GM12892 (cell line): ENCODE data around the gene SPACA5B.
"Not testable (repeated sequence)": the region's sequence is repeated elsewhere in the genome, so short reads cannot be mapped to it uniquely, and the experiment has no call there.

Source experiments
- DNase-seq: peaks from one replicate; pipeline ENCODE4 v3.0.0; 2011; ENCODE audit not compliant: insufficient read length
- FAIRE-seq: peaks from 2 replicates; lab custom pipeline; 2011; peaks lifted over from hg19 to GRCh38; lab: Jason Lieb, UNC
- POLR2A ChIP-seq: IDR thresholded peaks from 2 replicates; pipeline ENCODE4 v1.6.1; 2011; ENCODE audit warnings: low read depth, low read length, control low read depth
- POLR2AphosphoS5 ChIP-seq: IDR thresholded peaks from 2 replicates; pipeline ENCODE4 v1.6.1; 2011; ENCODE audit warnings: low read depth, low read length, control low read depth
- TAF1 ChIP-seq: IDR thresholded peaks from 2 replicates; pipeline ENCODE4 v1.6.1; 2011; ENCODE audit warnings: low read depth, mild to moderate bottlenecking, control low read depth, low read length, borderline replicate concordance

Gene SPACA5B

DNA sequence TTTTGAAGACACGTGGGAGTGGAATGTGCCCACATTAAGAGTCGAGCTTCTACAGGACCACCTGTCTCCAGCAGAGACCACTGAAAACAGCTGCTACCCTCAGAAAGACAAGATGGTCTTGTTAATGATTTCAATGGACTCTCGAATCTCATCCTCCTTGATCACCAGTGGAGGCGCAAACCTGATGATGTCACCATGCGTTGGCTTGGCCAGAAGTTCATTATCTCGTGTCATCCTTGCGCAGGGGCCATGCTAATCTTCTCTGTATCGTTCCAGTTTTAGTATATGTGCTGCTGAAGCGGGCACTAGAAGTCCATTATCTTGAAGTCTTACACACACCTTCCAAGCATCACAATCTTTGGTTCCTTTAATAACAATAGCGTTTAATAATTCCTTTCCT is 23.3 kb downstream of the SPACA5B start:
- DNase-seq, result no peak
- FAIRE-seq, result no peak
- TF ChIP-seq POLR2AphosphoS5, result no peak
- TF ChIP-seq TAF1, result no peak
- TF ChIP-seq POLR2A, result no peak

DNA sequence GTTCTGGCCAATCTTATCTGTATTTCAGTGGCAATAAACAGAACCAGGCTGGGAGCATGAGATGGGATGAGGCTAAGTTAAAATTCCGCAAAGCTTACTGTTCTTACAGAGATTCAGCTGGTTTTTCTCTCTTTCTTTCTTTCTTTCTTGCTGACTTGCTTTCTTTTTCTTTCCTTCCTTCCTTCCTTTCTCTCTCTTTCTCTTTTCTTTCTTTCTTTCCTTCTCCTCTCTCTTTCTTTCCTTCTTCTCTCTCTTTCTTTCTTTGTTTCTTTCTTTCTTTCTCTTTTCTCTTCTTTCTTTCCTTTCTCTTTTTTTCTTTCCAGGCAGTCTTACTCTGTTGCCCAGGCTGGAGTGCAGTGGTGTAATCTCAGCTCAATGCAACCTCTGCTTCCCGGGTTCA is 24.4 kb downstream of the SPACA5B start:
- no peak for TF ChIP-seq TAF1
- no peak for TF ChIP-seq POLR2AphosphoS5
- TF ChIP-seq POLR2A, result no peak
- no peak for DNase-seq
- FAIRE-seq, result no peak

DNA sequence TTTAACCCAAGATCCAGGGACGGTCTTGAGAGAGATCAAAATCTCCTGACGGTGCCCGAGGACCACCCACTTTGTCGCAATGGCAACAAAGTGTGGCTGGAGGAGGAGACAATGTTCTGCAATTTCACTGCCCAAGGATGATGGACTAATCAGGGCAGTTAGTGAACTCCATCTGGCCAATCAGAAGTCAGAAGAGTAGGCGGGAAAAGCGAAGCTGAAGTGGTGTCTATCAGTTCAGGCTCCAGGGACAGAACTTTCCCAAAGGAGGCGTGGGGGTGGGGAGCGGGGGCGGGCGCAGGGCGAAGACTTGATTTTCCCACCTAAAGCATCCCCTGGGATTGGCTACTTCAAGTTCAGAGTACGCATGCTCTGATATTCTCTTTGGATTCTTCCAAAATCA is 25.6 kb downstream of the SPACA5B start:
- no peak for DNase-seq
- TF ChIP-seq POLR2AphosphoS5 (no peak), POLR2A (no peak), TAF1 (no peak)
- no peak for FAIRE-seq

DNA sequence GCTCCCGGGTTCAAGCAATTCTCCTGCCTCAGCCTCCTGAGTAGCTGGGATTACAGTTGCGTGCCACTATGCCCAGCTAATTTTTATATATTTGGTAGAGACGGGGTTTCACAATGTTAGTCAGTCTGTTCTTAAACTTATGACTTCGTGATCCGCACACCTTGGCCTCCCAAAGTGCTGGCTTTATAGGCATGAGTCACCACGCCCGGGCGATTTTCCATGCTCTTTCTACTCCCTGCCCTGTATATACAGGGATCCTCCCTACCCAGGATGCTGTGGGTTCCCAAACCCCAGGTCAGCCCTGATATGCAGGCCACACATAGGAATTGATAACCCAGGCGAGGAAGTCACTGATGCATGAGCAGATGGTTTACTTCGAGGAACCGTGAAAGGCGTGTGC is 34.8 kb downstream of the SPACA5B start:
- DNase-seq (no peak), FAIRE-seq (no peak)
- no peak for TF ChIP-seq TAF1

DNA sequence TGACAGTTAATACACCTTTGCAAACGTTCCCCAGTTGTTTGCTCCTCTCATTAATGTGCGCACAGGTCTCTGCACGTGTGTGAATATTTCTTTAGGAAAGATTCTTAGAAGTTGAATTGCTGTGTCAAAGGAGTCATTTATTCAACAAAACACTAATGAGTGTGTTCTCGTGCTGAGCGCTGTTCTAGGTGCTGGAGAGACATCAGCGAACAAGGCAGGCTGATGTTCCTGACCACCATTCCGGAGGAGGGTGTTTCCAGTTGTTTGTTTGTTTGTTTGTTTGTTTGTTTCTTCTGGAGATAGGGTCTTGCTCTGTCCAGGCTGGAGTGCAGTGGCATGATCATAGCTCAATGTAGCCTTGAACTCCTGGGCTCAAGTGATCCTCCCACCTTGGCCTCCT is 35.9 kb downstream of the SPACA5B start:
- DNase-seq, FAIRE-seq: not testable (repeated sequence)

DNA sequence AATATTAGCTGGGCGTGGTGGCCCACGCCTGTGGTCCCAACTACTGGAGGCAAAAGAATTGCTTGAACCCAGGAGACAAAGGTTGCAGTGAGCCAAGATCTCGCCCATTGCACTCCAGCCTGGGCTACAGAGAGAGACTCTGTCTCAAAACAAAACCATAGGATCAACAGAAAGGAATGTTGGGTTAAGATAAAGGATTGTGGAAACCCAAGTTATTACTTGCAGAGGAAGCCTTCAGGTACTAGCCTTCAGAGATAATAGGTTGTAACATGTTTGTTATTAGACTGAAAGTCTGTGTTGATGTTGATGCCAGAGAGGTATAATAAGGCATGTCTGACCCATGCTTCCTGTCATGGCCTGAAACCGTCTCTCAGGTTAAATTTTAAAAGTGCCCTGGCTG is 49.3 kb downstream of the SPACA5B start:
- no peak for TF ChIP-seq POLR2A
- no peak for TF ChIP-seq TAF1
- no peak for TF ChIP-seq POLR2AphosphoS5
- no peak for FAIRE-seq
- DNase-seq, result no peak

DNA sequence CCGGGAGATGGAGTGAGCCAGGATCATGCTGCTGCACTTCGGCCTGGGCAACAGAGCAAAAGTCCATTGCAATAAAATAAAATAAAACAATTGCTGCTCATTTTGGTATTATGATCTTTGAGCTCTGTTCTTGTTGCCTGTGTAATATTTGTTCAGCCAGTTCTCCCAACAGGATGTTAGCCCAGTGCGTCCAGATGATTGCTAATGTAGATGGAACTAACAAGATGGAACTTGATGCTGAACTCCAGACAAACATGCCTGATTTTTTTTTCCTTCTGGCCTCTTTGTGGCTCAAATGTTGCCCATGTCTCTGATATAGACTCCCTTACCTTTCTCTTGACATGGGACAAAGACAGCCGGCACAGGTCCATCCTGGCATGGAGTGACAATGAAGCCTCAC is 50.4 kb downstream of the SPACA5B start:
- no peak for FAIRE-seq
- DNase-seq, result no peak
- TF ChIP-seq POLR2AphosphoS5, result no peak
- no peak for TF ChIP-seq TAF1
- no peak for TF ChIP-seq POLR2A

DNA sequence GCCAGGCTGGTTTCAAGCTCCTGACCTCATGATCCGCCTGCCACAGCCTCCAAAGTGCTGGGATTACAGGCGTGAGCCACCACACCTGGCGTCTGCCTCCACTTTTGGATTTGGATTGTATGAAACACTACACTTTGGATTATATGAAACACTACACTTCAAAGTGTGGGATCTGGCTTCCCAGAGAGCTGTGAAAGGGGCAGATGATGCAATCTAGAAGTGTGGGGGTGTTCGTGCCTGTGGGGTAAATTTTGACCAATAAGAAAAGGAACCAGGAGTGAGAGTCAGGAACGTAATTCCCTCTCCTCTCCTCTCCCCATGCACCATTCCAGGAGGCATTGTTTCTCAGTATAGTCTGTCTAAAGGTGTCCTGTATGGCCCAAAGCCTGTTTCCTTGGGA is 51.5 kb downstream of the SPACA5B start:
- DNase-seq, FAIRE-seq: not testable (repeated sequence)
